Epithelial cell of proximal tubule (primary cell): Measurements from ENCODE around the gene GSS. TPM values are rescaled to one million over a fixed set of nuclear protein-coding genes. Genes with fewer than 3 reads are reported as not detected.

ENCODE experiments used
- DNase-seq: peaks from one replicate; pipeline ENCODE4 v3.0.0-alpha.2; 2011; ENCODE audit warnings: low read depth
- H3K4me3 ChIP-seq: 2 replicates; pipeline ENCODE4 v1.5.1; 2011; ENCODE audit warnings: low read depth, mild to moderate bottlenecking, low read length
- CTCF ChIP-seq: conservative IDR thresholded peaks from 2 replicates; pipeline ENCODE4 v1.5.1; 2012; ENCODE audit warnings: low read depth, mild to moderate bottlenecking, low read length
- total RNA-seq: library from RNA; depleted of rRNA; stranded (reverse); fragments of >200 nt; gene quantifications from 2 replicates; pipeline ENCODE4 v1.2.3, GENCODE V29; 2015

Gene GSS
- total RNA-seq: 76.2 and 82.8 TPM in 2 replicates

GRCh38 chr20:34955231-34956040 is at the start of gene GSS, which contains the start of gene MYH7B:
Gene GSS (minus strand): TSS chr20:34955806. CDS start chr20:34951852, 3,954 bp downstream.
Gene MYH7B (plus strand): TSS chr20:34955868. CDS start chr20:34978006, 22,138 bp downstream.
- TF ChIP-seq CTCF: peak; percentile 57
- peak within 1 kb of the TSS; percentile 86 for H3K4me3 ChIP-seq
- DNase-seq: no peak

GRCh38 chr20:35004749-35005462 is 49.3 kb upstream of the GSS start:
- no peak for TF ChIP-seq CTCF
- no peak for DNase-seq

GRCh38 chr20:35004051-35004725 is 48.6 kb upstream of the GSS start:
- DNase-seq: no peak
- TF ChIP-seq CTCF: no peak
- H3K4me3 ChIP-seq: no peak overlapping the region

More at GRCh38 chr20:35004749-35005462, 49.3 kb upstream of the GSS start:
- no peak overlapping the region for H3K4me3 ChIP-seq

GRCh38 chr20:35003211-35004031 is 47.8 kb upstream of the GSS start:
- no peak overlapping the region for H3K4me3 ChIP-seq
- TF ChIP-seq CTCF: no peak
- no peak for DNase-seq

GRCh38 chr20:35002426-35003210 is 47.0 kb upstream of the GSS start:
- DNase-seq: no peak
- TF ChIP-seq CTCF: no peak
- H3K4me3 ChIP-seq: no peak overlapping the region
